Mesodermal cell (in vitro differentiated cells): Measurements from ENCODE around the gene ITPK1.

Experiments
- H3K27ac ChIP-seq: 2 replicates; pipeline ENCODE4 v1.7.0; 2013; ENCODE audit warnings: mild to moderate bottlenecking, low read depth, low read length, moderate library complexity; ENCODE audit not compliant: severe bottlenecking
- H3K36me3 ChIP-seq: 2 replicates; pipeline ENCODE4 v1.7.1; 2013; ENCODE audit warnings: mild to moderate bottlenecking, low read length, moderate library complexity; ENCODE audit not compliant: control insufficient read depth, insufficient read depth
- H3K4me1 ChIP-seq: one replicate; pipeline ENCODE4 v1.7.1; 2013; ENCODE audit warnings: mild to moderate bottlenecking, low read length; ENCODE audit not compliant: insufficient read depth, control insufficient read depth, poor library complexity, severe bottlenecking
- H3K4me3 ChIP-seq: 2 replicates; pipeline ENCODE4 v1.7.0; 2013; ENCODE audit warnings: low read length, control low read depth, mild to moderate bottlenecking; ENCODE audit not compliant: insufficient read depth, poor library complexity, severe bottlenecking; ENCODE audit errors: extremely low read depth
- H3K9me3 ChIP-seq: 2 replicates; pipeline ENCODE4 v1.7.1; 2013; ENCODE audit warnings: mild to moderate bottlenecking, low read length, moderate library complexity; ENCODE audit not compliant: control insufficient read depth
- WGBS, 2 experiments: methylation state at CpG; one replicate each; pipeline ENCODE4 v1.1.5; 2013; ENCODE audit warnings: missing lambda C conversion rate in 2 of 2; ENCODE audit not compliant: insufficient coverage in 2 of 2; 5-methylcytosine and 5-hydroxymethylcytosine counted together

Gene ITPK1

DNA sequence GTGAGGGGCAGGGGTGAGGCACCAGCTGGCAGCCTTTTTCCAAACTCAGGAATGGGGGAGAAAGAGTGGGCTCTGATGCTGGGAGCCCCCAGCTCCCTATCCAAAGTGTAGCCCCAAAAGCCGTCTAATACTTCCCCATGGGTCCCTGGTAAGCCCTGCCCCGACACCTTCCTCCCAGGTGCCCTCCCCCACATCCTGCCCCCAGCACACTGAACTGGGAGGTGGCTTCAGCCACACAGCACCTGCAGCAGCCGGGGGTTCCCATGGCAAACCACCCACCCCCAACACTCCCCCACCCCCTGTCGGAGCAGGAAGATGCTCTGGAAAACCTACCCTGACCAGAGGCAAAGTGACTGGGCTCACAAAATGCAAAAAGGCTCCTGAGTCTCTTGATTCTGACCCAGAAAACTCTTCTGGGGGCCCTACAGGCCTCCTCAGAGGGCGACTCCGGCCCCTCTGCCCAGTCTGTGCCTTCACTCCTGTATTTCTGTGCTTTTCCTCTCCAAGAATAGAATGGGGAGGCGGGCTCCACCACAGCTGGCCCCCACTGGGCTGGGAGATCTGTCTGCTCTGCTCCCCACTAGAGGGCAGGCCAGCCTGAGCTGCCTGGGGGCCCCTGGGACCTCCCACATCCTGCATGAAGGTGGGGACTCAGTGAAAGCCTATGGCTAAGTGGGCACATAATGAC is 81.6 kb downstream of the ITPK1 start:
- peaks cover 25% of the 10 kb centered on the region for H3K4me1 ChIP-seq
- H3K36me3 ChIP-seq: no peaks in the 10 kb centered on the region
- H3K4me3 ChIP-seq: no peak overlapping the region
- no peaks in the 10 kb centered on the region for H3K9me3 ChIP-seq
- WGBS, 2 experiments: 58 to 61% methylated on average over 3 of the region's 7 CpGs
- H3K27ac ChIP-seq: no peak overlapping the region

DNA sequence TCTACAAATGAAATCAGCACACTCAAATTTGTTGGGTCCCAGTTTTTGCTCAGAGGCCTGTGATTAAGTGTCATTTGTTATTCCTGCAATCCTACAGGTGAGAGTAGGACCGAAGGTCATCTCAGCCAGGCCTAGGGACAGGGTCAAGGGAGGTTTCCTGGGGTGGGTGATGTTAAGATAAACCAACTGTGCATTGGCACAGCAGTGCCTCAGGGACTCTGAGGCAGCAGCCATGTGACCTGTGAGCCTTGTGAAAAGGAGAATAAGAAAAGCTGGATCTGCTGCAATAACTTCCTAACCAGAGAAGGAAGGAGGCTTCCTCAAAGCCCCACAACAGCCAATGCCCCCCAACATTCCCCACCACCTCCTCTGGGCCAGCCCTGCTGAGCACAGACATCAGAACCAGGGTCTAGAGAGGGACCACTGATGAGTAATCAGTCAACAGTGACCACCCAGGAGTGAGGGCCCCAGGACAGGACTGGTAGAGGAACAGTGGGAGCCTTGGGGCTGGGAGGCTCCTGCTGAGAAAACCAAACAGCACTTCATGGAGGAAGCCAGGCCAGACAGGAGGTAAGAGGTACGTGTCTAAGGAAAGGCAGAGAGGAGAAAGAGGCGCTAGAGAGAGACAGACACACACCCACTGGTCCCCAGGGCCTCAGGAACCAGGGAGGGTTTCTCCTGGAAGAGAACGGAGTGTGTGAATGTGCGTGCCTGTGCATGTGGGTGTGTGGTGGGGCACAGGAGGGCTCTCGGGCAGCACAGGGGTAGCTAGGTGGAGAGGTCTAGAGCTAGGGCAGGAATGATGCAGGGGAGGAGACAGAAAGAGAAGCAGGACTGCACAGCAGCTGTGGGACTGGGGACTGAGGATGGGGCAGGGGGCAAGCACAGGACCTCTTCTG is 82.4 kb downstream of the ITPK1 start:
- peaks cover 25% of the 10 kb centered on the region for H3K4me1 ChIP-seq
- H3K36me3 ChIP-seq: no peaks in the 10 kb centered on the region
- H3K27ac ChIP-seq: no peak overlapping the region
- H3K9me3 ChIP-seq: no peaks in the 10 kb centered on the region
- H3K4me3 ChIP-seq: no peak overlapping the region
- 46 to 74% methylated on average over 3 to 6 of the region's 6 CpGs for WGBS, 2 experiments

DNA sequence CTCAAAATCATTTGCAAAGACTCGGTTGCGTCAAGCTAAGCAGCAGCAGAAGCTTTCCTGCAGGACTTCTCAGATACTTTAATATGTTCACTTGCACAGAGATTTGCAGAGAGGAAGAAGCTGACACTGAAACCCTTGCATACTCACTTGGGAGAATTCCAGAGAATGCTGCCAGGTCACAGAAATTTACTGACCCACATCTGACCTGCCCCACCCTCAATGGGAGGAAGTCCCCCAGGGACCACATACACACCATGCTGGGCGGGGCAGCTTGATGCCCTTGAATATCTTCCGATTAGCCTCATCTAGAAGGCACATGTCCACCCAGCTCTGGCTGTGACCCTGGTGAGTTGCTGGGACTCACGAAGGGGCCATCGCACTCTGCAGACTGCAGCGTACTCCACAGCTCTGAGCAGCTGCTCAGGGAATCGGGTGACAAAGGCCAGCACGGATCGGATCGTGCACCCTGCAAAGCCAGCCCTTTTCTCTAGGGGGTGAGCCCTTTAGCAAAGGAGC is 83.2 kb downstream of the ITPK1 start:
- Histone ChIP-seq H3K27ac (no peak overlapping the region), H3K4me1 (peaks cover 25% of the 10 kb centered on the region), H3K9me3 (no peaks in the 10 kb centered on the region), H3K36me3 (no peaks in the 10 kb centered on the region), H3K4me3 (no peak overlapping the region)
- WGBS, 2 experiments: 86 to 87% methylated on average over 11 of the region's 11 CpGs

GRCh38 chr14:93031505-93032315 is 84.0 kb downstream of the ITPK1 start:
- WGBS, 2 experiments: 91 to 94% methylated on average over 4 to 5 of the region's 15 CpGs
- H3K4me3 ChIP-seq: no peak overlapping the region
- peaks cover 23% of the 10 kb centered on the region for H3K4me1 ChIP-seq

DNA sequence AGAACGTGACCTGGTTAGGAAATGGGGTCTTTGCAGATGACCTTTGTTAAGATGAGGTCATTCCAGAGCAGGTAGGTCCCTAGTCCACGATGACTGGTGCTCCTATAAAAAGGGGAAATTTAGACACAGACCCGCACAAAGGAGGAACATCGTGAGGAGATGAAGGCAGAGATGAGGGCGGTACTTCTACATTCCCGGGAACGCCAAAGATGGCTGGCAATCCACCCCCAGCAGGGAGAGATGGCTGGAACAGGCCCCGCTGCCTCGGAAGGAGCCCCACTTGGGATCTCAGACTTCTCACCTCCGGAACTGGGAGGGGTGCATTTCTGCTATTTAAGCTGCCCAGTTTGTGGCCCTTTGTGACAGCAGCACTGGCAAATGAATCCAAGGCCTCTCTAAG is 85.0 kb downstream of the ITPK1 start:
- Histone ChIP-seq H3K4me1 (peaks cover 14% of the 10 kb centered on the region), H3K9me3 (no peaks in the 10 kb centered on the region), H3K27ac (no peak overlapping the region), H3K4me3 (no peak overlapping the region), H3K36me3 (no peaks in the 10 kb centered on the region)
- WGBS, 2 experiments: 90 to 94% methylated on average over 8 to 9 of the region's 10 CpGs

More at GRCh38 chr14:93031505-93032315, 84.0 kb downstream of the ITPK1 start:
- Histone ChIP-seq H3K27ac (no peak overlapping the region), H3K36me3 (no peaks in the 10 kb centered on the region), H3K9me3 (no peaks in the 10 kb centered on the region)

- Histone ChIP-seq H3K4me3 (no peak overlapping the region), H3K36me3 (no peaks in the 10 kb centered on the region), H3K9me3 (no peaks in the 10 kb centered on the region), H3K4me1 (peaks cover 14% of the 10 kb centered on the region), H3K27ac (no peak overlapping the region)
- 93 to 97% methylated on average over 5 of the region's 8 CpGs for WGBS, 2 experiments
Measured at GRCh38 chr14:93029911-93030508, 85.7 kb downstream of the ITPK1 start.

DNA sequence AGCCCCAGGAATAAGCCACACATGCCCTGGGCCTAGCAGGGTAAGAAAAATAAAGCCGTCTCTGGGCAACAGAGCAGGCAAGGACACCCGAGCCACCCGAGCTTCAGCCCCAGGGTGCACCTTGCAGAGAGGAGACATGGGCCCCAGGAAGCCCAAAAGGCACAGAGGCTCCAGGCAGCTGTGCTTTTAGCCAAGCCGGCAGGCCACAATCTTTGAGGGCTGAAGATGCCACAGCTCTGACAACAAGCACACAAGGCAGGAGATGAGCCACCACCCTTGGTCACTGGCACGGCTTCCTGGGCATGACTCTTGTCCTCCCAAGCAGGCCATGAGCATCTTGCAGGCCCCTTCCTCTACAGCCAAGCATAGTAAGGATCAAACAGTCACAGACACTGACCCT is 86.3 kb downstream of the ITPK1 start:
- Histone ChIP-seq H3K4me3 (no peak overlapping the region), H3K27ac (no peak overlapping the region), H3K9me3 (no peaks in the 10 kb centered on the region), H3K4me1 (peaks cover 14% of the 10 kb centered on the region), H3K36me3 (no peaks in the 10 kb centered on the region)
- WGBS, 2 experiments: 96 to 97% methylated on average over 4 to 5 of the region's 5 CpGs

GRCh38 chr14:93028724-93029076 is 87.0 kb downstream of the ITPK1 start:
- Histone ChIP-seq H3K36me3 (no peaks in the 10 kb centered on the region), H3K4me3 (no peak overlapping the region), H3K4me1 (peaks cover 10% of the 10 kb centered on the region), H3K9me3 (no peaks in the 10 kb centered on the region), H3K27ac (no peak overlapping the region)
- WGBS, 2 experiments: 89 to 94% methylated on average over 9 of the region's 9 CpGs

GRCh38 chr14:93027810-93028723 is 87.7 kb downstream of the ITPK1 start:
- Histone ChIP-seq H3K27ac (no peak overlapping the region), H3K4me1 (peaks cover 3% of the 10 kb centered on the region), H3K4me3 (no peak overlapping the region), H3K9me3 (no peaks in the 10 kb centered on the region), H3K36me3 (no peaks in the 10 kb centered on the region)
- 94 to 96% methylated on average over 17 to 19 of the region's 19 CpGs for whole genome bisulfite sequencing, 2 experiments
